Stimulated activated naive CD8-positive, alpha-beta T cell treated with anti-CD3 and anti-CD28 coated beads, Interleukin-15, amount 100 ng/mL, for 72 hours (primary cell): ENCODE measurements around the gene PIP5K1A.
"Not testable (repeated sequence)": the region's sequence is repeated elsewhere in the genome, so short reads cannot be mapped to it uniquely, and the experiment has no call there.

Source experiments
- ATAC-seq: fragments of 150-1000 bp; cut with Tn5 transposase; 2 replicates; pipeline ENCODE4 v1.10.0; 2021; ENCODE audit warnings: mild to moderate bottlenecking, moderate library complexity
- DNase-seq, 2 donors: peaks; one replicate each; pipeline ENCODE4 v3.0.0; 2021 to 2022
- H3K27ac Mint-ChIP-seq, 2 donors: one replicate each; pipeline ENCODE4 v1.8.0; 2022; ENCODE audit warnings: mild to moderate bottlenecking in 2 of 2, mixed read lengths in 2 of 2, moderate library complexity in 2 of 2
- H3K27me3 Mint-ChIP-seq: one replicate; pipeline ENCODE4 v1.8.0; 2022; ENCODE audit warnings: mixed read lengths
- H3K4me1 Mint-ChIP-seq: one replicate; pipeline ENCODE4 v1.8.0; 2022; ENCODE audit warnings: mild to moderate bottlenecking, mixed read lengths
- H3K4me3 Mint-ChIP-seq, 2 donors: one replicate each; pipeline ENCODE4 v1.8.0; 2022; ENCODE audit warnings: mild to moderate bottlenecking in 2 of 2, mixed read lengths in 2 of 2, moderate library complexity in 1 of 2
- H3K9me3 Mint-ChIP-seq, 2 donors: one replicate each; pipeline ENCODE4 v1.8.0; 2022; ENCODE audit warnings: mixed read lengths in 2 of 2

Gene PIP5K1A

GRCh38 chr1:151176514-151177045 is 21.8 kb upstream of the PIP5K1A start:
- Mint-ChIP-seq H3K27ac (peak overlapping the region in 1 of 2 donors; percentile 82), H3K4me3 (no peak overlapping the region), H3K27me3 (no peaks in the 10 kb centered on the region), H3K4me1 (peaks cover 12% of the 10 kb centered on the region), H3K9me3 (no peaks in the 10 kb centered on the region)
- DNase-seq (no peak), ATAC-seq (no peak)

GRCh38 chr1:151184211-151184610 is 14.1 kb upstream of the PIP5K1A start:
- ATAC-seq (no peak), DNase-seq (no peak)
- peaks cover 16% of the 10 kb centered on the region for H3K4me1 Mint-ChIP-seq
- no peaks in the 10 kb centered on the region for H3K9me3 Mint-ChIP-seq
- H3K27me3 Mint-ChIP-seq, result no peaks in the 10 kb centered on the region
- H3K27ac Mint-ChIP-seq, result no peak overlapping the region
- no peak overlapping the region for H3K4me3 Mint-ChIP-seq

GRCh38 chr1:151187205-151187604 is 11.1 kb upstream of the PIP5K1A start:
- Mint-ChIP-seq H3K4me1 (peaks cover 22% of the 10 kb centered on the region), H3K9me3 (no peaks in the 10 kb centered on the region), H3K4me3 (no peak overlapping the region), H3K27me3 (no peaks in the 10 kb centered on the region), H3K27ac (no peak overlapping the region)
- DNase-seq (no peak), ATAC-seq (no peak)

GRCh38 chr1:151188667-151189066 is 9.7 kb upstream of the PIP5K1A start:
- not testable (repeated sequence) for H3K27me3 Mint-ChIP-seq, H3K9me3 Mint-ChIP-seq, ATAC-seq, DNase-seq
- peaks cover 22% of the 10 kb centered on the region for H3K4me1 Mint-ChIP-seq
- peak overlapping the region in 1 of 2 donors; percentile 75 for H3K27ac Mint-ChIP-seq
- peak overlapping the region; percentile 98 to 99 for H3K4me3 Mint-ChIP-seq

GRCh38 chr1:151189637-151190445 is 8.5 kb upstream of the PIP5K1A start, which contains the start of gene VPS72:
TSS of gene VPS72 (minus strand) at chr1:151190197. CDS start at chr1:151190121, 76 bp downstream.
- ATAC-seq (peak; percentile 99), DNase-seq (peak; percentile 84 to 88)
- Mint-ChIP-seq H3K27me3 (no peaks in the 10 kb centered on the region), H3K4me1 (peaks cover 22% of the 10 kb centered on the region), H3K9me3 (no peaks in the 10 kb centered on the region), H3K4me3 (peak within 1 kb of the TSS; percentile 98 to 99), H3K27ac (peak within 1 kb of the TSS; percentile 99)

- H3K9me3 Mint-ChIP-seq, result no peaks in the 10 kb centered on the region
- ATAC-seq (no peak), DNase-seq (no peak)
- no peaks in the 10 kb centered on the region for H3K27me3 Mint-ChIP-seq
- peaks cover 33% of the 10 kb centered on the region for H3K4me1 Mint-ChIP-seq
- no peak overlapping the region for H3K4me3 Mint-ChIP-seq
- no peak overlapping the region for H3K27ac Mint-ChIP-seq
These were observed 6.3 kb upstream of the PIP5K1A start for GRCh38 chr1:151192047-151192446.

- Mint-ChIP-seq H3K4me3 (no peak overlapping the region), H3K27ac (no peak overlapping the region), H3K27me3 (no peaks in the 10 kb centered on the region), H3K9me3 (no peaks in the 10 kb centered on the region), H3K4me1 (peaks cover 35% of the 10 kb centered on the region)
- no peak for DNase-seq
- ATAC-seq, result no peak
These were observed 5.0 kb upstream of the PIP5K1A start for GRCh38 chr1:151193304-151193703.

- ATAC-seq, result no peak
- no peaks in the 10 kb centered on the region for H3K27me3 Mint-ChIP-seq
- H3K27ac Mint-ChIP-seq, result no peak overlapping the region
- peaks cover 31% of the 10 kb centered on the region for H3K4me1 Mint-ChIP-seq
- no peaks in the 10 kb centered on the region for H3K9me3 Mint-ChIP-seq
- DNase-seq, result no peak
- no peak overlapping the region for H3K4me3 Mint-ChIP-seq
These were observed 4.5 kb upstream of the PIP5K1A start for GRCh38 chr1:151193856-151194255.

- not testable (repeated sequence) for DNase-seq, H3K4me3 Mint-ChIP-seq, H3K27me3 Mint-ChIP-seq, H3K27ac Mint-ChIP-seq, ATAC-seq, H3K9me3 Mint-ChIP-seq
- peaks cover 38% of the 10 kb centered on the region for H3K4me1 Mint-ChIP-seq
These were observed 3.3 kb upstream of the PIP5K1A start for GRCh38 chr1:151194894-151195594.

GRCh38 chr1:151196292-151196800 is 2.0 kb upstream of the PIP5K1A start:
- H3K27ac Mint-ChIP-seq, result peak overlapping the region in 1 of 2 donors; percentile 12
- ATAC-seq (peak; percentile 44), DNase-seq (peak; percentile 27 to 56)
- peak overlapping the region; percentile 48 to 65 for H3K4me3 Mint-ChIP-seq
- no peaks in the 10 kb centered on the region for H3K9me3 Mint-ChIP-seq
- H3K4me1 Mint-ChIP-seq, result peaks cover 36% of the 10 kb centered on the region
- H3K27me3 Mint-ChIP-seq, result no peaks in the 10 kb centered on the region

GRCh38 chr1:151197863-151198253 is 494 bp upstream of the PIP5K1A start:
- no peaks in the 10 kb centered on the region for H3K27me3 Mint-ChIP-seq
- ATAC-seq, result no peak
- H3K27ac Mint-ChIP-seq, result peak overlapping the region; percentile 99
- no peak for DNase-seq
- peak overlapping the region; percentile 91 to 99 for H3K4me3 Mint-ChIP-seq
- H3K4me1 Mint-ChIP-seq, result peaks cover 43% of the 10 kb centered on the region
- no peaks in the 10 kb centered on the region for H3K9me3 Mint-ChIP-seq

GRCh38 chr1:151199873-151200581 is 1.7 kb downstream of the PIP5K1A start:
- no peaks in the 10 kb centered on the region for H3K27me3 Mint-ChIP-seq
- H3K27ac Mint-ChIP-seq, result peak overlapping the region in 1 of 2 donors; percentile 99
- DNase-seq, result no peak
- H3K4me1 Mint-ChIP-seq, result peaks cover 64% of the 10 kb centered on the region
- H3K9me3 Mint-ChIP-seq, result no peaks in the 10 kb centered on the region
- no peak for ATAC-seq
- peak overlapping the region; percentile 91 to 99 for H3K4me3 Mint-ChIP-seq

GRCh38 chr1:151205381-151205965 is 7.1 kb downstream of the PIP5K1A start:
- ATAC-seq, H3K9me3 Mint-ChIP-seq, H3K4me3 Mint-ChIP-seq, H3K27me3 Mint-ChIP-seq, H3K27ac Mint-ChIP-seq, DNase-seq: not testable (repeated sequence)
- H3K4me1 Mint-ChIP-seq, result peaks cover 37% of the 10 kb centered on the region

- Mint-ChIP-seq H3K4me1 (peaks cover 34% of the 10 kb centered on the region), H3K27ac (peak overlapping the region in 1 of 2 donors; percentile 52), H3K4me3 (no peak overlapping the region), H3K27me3 (no peaks in the 10 kb centered on the region), H3K9me3 (no peaks in the 10 kb centered on the region)
- no peak for ATAC-seq
- no peak for DNase-seq
These were observed 12.5 kb downstream of the PIP5K1A start for GRCh38 chr1:151210830-151211229.
